HuH-7 (cell line): ENCODE measurements around the gene PXDC1.
"Not testable (repeated sequence)": the region's sequence is repeated elsewhere in the genome, so short reads cannot be mapped to it uniquely, and the experiment has no call there.

Source experiments
- DNase-seq: peaks from one replicate; pipeline ENCODE4 v3.0.0; 2011; ENCODE audit warnings: low spot score

Gene PXDC1

DNA sequence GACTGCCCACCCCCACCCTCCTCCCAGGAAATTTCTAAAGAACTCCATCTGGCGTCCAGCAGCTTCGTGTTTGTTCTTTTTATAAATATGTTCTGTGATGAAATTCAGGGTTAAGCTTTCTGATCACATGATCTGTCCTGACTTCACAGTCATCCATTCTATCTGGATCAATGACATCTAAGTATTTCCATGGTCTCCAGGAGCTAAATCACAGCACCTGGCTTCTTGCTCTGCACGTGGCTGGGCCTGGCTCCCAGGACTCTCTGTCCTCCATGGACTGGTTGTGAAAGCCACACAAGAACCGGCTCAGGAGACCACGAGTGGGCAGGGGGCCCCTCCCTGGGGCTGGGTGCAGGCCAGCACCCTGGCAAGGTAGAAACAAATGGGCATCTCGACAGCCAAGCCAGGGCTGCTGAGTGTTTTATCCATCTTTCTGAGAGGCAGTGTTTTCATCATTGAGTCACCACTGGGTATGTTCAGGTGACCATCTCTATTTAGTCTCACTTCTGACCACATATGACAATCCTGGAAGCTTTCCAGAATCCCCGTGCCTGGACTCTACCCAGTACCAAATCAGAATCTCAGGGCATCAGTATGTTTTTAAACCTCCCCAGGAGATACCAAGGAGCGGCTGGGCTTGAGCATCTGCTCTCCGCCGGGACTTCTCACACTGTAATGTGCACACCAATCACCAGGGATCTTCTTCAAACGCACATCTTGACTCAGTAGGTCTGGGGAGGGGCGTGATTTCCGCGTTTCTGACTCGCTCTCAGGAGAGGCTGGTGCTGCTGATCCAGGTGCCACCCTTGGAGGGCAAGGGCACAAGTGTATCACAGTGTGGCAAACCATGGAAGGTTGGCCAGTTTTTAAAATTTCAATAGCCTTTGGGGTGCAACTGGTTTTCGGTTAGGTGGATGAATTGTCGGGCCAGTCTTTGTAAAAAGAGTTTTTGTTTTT lies 31.6 kb upstream of the PXDC1 start:
- DNase-seq = no peak

DNA sequence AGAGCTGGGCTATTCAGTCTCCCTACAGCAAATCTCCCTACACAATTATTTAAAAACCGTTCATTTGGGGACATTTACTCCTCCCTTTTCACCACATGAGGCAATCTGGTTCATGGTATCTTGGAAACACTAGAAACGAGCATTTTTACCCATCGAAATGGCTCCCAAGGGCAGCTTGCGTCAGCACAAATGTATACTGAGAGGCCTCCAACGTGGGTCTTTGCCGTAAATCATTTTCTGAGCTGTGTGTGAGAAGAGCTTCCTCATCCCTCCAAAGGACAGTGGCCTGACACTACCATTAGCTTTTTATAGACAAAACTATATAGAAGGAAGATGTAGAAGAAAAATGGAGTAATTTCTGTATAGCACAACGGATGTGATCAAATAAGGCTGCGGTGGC lies 30.0 kb upstream of the PXDC1 start:
- DNase-seq = no peak

DNA sequence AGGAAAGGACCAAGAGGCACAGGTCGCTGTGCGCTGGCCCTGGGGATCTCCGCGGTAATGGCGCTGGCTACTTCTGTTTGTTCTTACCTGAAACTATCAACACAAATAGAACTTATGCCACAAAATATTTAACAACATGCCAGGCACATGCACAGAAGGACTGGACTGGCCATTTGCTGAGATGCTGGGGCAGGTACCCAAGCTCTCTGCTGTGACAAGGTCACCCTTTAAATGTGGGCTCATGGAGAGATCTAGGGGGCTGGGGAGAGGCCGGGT lies 28.0 kb upstream of the PXDC1 start:
- DNase-seq = no peak

DNA sequence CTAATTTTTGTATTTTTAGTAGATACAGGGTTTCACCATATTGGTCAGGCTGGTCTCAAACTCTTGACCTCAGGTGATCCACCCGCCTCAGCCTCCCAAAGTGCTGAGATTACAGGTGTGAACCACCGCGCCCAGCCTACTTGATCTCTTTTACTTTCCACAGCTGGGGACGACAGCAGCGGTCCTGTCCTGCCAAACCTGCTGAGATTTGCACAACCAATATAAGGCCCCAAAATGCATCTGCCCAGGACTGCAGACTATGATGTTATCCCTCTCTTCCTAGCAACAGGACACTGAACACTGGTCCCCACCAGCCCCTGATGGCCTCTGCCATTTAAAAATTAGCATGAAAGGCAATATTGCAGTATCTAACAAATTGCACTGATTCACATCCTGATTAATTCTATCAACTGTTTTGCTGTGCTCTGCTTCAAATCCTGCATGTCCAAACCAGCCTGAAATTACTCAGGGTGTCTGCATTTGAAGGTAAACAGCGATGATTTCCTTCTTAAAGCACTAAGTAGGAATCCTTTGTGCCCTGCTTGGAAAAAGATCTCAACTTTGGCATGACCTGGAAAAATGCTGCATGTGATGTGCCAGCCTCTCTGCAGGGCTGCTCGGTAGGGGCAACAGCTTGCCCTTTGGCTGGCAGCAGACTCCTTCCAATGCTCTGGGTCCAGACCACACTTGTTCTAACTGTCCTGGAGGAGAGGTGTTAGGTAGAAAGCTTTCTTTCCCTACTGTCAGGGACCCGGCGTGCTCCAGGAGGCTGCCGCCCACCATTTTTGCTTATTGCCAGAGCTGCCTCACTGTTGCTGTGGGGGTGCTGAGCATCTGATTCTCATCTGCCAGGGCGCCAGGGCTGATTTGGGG lies 27.4 kb upstream of the PXDC1 start:
- no peak for DNase-seq

DNA sequence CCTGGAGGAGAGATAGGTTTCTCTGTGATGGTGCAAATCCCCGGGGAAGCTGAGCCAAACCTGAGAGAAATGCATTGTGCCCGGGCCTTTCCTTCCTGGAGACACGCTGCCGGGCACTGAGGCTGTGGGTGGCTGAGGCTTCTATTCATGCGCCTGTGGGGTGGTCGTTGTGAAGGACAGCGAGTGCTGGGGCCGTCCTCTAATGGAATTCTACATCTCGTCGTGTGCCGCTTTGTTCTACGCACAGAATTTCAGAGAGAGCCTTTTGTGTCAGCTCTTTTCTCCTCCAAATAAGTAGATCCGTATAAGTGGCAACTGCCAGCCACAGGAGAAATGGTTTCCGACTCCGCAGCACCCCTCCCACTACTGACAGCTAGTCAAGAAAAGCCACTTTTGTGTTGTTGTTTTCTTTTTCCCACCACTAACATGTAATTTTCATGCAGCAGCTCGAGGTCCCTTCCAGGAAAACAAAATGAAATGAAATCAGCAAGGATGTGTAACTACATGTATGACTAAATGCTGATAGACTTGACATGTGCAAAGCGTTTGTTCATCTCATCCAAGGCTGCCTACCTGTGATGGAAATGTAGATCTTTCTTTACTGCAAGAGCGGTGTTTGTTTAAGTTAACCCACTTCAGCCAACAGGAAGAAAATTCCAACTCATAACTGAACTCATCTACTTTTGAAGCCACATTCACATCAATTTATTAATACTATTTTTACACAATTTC lies 26.4 kb upstream of the PXDC1 start:
- DNase-seq = no peak

DNA sequence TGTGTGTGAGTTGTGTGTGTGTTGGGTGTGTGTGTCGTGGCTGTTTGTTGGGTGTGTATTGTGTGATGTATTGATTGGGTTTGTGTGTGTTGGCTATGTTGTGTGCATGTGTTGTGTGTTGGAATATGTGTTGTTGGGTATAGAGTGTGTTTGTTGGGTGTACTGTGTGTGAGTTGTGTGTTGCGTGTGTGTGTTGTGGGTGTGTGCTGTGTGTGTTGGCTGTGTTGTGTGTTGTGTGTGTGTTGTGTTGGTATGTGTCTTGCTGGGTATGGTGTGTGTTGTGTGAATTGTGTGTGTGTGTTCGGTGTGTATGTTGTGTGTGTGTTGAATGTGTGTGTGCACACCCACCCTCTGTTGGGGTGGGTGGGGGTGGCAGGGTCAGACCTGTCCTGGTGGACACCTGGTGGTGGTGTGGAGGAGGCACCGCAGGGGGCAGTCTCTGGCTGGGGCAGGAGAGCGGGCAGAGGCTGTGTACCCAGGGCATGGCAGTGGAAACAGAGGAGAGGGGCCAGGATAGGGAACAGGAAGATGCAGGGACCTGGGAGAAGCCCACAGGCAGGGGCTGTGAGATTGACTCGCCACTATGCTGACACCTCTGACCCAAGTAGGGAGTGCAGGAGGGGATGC lies 25.5 kb upstream of the PXDC1 start:
- DNase-seq = peak; percentile 37

DNA sequence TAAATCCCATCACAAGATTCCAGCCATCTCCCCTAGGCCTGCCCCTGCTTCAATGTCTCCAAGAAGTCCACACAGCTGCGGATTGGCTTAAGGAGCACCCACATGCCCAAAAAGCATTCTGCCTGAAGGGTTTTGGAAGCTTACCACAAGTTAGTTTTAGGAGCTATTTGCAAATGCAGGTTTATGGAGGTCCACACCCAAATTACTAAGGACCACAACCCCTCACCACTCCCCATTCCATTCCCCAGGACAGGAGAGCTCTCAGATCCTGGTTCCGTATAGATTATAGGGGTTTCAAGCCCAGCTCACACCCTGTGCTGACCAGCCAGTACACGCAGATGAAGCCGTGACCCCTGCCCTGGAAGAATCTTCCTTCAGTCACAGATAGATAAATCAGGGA lies 24.3 kb upstream of the PXDC1 start:
- no peak for DNase-seq

DNA sequence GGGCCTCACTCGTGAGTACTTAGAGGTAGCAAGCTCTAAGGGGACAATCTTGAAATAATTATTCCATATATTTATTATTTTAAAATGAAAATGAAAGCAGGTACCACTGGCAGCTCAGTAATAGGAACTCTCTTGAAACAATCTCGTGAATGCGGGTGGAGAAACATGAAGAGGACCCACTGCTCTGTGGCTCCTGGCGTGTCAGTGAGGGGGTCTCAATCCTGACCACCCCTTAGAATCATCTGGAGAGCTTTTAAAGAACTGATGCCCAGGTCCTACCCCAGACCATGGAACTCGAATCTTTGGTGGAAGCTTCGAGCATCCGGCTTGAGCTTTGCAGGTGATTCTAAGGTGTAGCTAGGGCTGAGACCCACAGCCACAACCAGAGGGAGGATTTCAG lies 23.9 kb upstream of the PXDC1 start:
- no peak for DNase-seq

DNA sequence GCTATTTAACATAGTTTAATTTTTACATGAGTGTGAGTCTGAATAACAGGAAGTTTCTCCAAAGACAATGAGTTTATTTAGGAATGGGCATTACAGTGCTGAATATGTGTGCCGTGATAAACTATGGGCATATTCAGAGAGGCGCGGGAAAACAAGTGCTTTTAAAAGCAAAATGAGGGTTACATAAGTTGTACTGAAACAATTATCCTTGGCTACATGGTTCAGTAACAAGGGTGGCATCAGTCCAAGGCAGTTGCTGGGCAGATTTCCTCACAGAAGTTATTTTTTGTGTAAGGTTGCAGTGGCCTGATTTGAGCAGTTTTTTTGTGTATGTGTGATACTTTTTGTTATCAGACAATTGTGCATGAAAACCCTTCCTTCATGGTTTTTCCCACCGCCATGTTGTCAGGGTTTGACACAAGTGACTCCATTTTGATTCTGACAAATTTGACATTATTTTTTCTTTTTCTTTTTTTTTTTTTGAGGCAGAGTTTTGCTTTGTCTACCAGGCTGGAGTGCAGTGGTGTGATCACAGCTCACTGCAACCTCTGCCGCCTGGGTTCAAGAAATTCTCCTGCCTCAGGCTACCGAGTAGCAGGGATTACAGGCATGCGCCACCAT lies 22.3 kb upstream of the PXDC1 start:
- no peak for DNase-seq

DNA sequence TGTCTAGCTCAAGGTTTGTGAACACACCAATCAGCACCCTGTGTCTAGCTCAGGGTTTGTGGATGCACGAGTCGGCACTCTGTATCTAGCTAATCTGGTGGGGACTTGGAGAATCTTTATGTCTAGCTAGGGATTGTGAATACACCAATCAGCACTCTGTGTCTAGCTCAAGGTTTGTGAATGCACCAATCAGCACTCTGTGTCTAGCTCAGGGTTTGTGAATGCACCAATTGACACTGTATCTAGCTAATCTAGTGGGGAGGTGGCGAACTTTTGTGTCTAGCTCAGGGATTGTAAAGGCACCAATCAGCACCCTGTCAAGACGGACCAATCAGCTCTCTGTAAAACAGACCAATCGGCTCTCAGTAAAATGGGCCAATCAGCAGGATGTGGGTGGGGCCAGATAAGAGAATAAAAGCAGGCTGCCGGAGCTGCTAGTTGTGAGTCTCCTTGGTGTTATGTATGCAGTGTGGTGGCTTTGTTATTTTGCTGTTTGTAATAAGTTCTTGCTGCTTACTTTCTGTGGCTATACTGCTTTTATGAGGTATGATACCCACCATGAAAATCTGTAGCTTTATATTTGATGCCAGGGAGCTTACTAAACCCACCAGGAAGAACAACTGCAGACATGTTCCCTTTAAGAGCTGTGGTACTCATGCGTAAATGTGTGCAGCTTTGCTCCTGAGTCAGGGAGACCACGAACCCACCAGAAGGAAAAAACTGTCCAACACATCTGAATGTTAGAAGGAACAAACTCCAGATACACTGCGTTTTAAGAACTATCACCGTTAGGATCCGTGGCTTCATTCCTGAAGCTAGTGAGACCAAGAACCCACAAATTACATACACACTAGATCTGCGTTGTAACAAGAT lies 20.9 kb upstream of the PXDC1 start:
- not testable (repeated sequence) for DNase-seq

DNA sequence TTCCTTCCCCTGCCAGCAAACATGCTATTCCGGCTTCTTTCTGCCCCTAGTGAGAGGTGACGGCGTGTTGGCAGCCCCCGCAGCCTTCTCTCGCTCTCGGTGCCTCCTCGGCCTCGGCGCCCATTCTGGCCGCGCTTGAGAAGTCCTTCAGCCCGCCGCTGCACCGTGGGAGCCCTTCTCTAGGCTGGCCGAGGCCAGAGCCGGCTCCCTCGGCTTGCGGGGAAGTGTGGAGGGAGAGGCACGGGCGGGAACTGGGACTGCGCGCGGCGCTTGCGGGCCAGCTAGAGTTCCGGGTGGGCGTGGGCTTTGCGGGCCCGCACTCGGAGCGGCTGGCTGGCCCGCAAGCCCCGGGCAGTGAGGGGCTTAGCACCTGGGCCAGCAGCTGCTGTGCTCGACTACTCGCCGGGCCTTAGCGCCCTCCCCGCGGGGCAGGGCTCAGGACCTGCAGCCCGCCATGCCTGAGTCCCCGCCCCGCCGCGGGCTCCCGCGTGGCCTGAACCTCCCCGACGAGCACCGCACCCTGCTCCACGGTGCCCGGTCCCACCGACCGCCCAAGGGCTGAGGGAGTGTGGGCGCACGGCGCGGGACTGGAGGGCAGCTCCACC lies 20.0 kb upstream of the PXDC1 start:
- no peak for DNase-seq

DNA sequence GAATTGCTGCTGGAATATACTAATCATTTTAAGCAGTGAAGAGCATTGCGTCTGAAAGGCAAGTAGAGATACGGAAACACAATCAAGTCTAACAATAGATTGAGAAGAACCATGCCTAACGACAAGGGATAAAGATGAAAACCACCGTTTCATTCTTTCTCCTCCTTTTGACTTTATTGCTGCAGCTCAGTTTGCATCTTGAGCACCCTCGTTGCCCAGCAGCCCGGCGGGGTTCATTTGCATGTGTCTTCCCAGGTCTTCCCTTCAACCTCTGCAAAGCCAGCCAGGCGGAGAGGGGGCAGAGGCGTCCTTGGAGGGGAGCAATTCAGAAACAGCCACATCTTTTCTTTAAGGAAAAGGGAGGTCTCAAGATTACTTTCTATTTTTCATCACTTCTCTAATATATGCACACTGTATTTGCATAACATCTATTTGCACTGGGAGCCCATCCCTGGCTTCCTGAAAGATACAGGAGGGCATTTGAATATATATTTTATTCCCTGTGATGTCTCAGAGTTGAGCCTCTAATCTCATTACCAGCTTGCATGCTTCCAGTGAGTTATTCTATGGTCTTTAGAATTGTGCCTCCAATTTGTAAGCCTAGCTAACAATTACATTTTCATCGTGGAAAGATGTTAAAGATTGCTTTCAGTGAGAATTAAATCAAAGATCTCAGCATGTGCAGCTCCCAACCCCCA lies 18.7 kb upstream of the PXDC1 start:
- DNase-seq = no peak

DNA sequence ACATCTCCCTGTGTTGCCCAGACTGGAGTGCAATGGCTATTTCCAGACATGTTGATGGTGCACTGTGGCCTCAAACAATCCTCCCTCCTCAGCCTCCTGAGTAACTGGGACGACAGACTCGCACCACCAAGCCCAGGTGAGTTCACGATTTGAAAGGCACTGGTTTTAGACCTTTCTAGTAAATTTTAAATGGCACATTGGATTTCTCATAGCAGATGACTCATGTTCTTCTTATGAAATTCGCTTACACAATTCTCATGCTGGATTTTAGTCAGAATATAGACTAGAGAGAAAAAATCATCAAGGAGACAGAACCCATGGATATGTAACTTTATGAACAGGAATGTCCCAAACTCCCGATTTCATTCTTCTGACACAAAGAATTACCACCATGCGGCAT lies 18.1 kb upstream of the PXDC1 start:
- DNase-seq = no peak

DNA sequence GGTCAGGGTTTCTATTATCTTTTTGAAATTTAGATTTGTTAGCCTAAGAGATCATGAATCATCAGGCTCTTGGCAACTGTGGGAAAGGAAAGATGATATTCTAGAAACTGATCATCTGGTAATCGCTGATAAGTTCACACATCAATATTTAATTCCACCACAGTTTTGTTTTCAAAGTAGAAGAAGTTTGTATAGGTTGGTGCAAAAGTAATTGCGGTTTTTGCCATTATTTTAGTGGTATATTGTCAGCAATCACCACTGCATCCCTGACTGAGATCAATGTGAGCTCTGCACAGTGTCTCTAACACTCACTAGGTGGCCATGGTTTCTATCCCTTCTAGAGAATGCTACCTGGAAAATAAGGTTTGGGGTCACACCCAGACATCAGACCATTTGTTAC lies 17.0 kb upstream of the PXDC1 start:
- DNase-seq = no peak

DNA sequence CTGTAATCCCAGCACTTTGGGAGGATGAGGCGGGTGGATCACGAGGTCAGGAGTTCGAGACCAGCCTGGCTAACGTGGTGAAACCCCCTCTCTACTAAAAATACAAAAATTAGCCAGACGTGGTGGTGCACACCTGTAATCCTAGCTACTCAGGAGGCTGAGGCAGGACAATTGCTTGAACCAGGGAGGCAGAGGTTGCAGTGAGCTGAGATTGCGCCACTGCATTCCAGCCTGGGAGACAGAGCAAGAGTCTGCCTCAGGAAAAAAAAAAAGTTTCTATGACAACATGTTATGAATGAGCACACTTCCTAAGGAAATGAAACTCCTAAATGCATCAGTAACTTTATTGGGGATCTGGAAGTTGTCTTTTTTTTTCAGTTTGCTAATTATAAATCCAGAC lies 16.0 kb upstream of the PXDC1 start:
- not testable (repeated sequence) for DNase-seq

DNA sequence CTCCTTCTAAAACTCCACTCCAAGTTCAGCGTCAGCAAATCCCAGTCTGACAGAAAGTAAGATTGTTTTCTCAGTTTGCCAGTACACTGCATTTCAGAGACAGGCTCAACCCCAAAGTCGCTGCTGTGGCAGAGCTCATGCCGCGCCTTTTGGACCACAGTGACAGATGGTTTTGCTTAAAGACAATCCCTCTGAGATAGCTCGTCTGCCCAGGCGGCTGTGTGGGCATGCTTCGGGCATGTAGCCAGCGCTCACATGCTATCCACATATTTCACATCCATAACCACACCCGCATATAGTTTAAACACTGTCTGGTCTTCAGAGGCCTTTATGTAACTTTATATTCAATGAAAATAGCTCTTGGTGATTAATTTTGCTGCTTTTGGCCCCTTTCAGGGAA lies 14.7 kb upstream of the PXDC1 start:
- DNase-seq = no peak

DNA sequence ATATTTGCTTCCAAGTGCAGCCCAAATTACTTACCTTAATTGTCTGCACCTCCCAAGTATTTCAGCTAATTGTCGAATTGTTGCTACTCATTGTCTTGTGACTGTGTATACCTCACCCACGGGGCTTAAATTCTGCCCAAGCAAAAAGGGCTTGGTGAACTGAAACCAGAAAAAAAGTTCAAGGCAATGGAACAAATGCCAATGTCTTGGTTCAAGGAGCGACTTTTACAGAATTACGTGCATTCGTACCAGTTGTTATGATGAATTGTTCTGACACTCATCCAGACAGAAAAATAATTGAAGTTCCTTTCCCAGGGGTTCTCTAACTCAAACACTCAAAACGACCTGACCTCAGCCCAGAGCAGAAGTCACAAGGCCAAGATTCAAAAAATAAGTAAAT lies 13.9 kb upstream of the PXDC1 start:
- DNase-seq = no peak

DNA sequence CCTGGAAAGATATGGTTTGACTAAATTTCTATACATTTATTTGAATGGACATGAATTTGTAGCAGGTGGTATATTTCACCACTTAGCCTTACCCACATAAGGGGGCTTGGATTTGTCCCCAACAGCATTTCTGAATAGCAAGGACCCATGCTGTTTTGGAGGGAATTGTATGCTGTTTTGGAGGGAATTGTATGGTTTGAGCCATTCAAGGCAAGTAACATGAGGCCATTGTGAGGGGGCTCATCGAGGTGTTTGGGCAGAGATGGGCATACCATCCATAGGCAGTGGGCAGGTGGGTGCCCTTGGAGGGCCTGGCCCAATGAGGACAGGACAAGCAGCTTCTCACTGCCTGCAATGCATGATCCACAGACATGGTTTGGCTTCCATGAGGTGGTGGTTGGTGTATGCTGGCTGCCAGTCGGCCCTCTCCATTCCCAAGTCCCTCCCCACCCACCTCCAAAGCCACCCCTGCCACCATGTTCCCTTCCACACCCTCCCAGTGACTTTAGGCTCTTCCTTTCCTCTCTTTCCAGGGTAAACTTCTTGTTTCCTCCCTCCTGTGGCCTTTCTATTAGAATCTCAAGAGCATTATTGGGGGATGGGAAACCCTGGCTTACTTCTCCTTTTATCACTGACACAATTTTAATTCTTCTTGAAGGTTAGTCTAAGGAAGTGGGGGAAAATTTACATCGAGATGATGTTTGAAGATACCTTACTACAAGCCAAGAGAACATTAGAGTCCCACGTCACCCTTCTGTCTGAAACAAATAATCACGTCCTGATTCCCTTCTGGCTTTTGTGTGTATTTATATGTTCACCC lies 13.2 kb upstream of the PXDC1 start:
- DNase-seq = no peak

DNA sequence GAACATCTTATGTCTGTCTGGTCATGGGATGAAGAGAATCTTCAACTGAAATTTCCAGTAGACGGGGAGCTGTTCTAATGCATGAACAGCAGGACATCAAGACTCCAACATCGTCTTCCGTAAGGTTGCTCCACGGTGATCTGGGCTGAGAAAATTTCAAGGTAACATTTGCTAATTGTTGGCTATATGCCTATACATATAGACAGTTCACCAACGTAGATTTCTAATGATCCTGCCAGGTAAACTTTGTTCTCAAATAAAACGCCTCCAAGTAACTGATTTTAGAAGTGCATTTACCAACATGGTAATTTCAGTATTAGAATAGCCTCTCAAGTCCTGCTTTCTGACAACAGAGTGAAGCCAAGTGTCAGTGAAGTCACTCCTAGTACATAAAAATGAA lies 11.3 kb upstream of the PXDC1 start:
- no peak for DNase-seq
